Coronary artery (tissue), 2 donors: ENCODE data around the gene INPP5J.
"Not testable (repeated sequence)": the region's sequence is repeated elsewhere in the genome, so short reads cannot be mapped to it uniquely, and the experiment has no call there.

Source experiments
- DNase-seq: peaks from one replicate; pipeline ENCODE4 v3.0.0-alpha.2; 2017; ENCODE audit warnings: low spot score
- H3K27ac ChIP-seq, 2 donors: fragments of 200-600 bp; sonication (generic); one replicate each; pipeline ENCODE4 v1.5.1; 2016 to 2019
- H3K4me3 ChIP-seq: fragments of 200-600 bp; sonication (generic); 2 replicates; pipeline ENCODE4 v1.5.1; 2016; ENCODE audit warnings: mild to moderate bottlenecking, moderate library complexity
- CTCF ChIP-seq: fragments of 200-600 bp; sonication (generic); IDR thresholded peaks from one replicate; pipeline ENCODE4 v1.5.1; 2019; ENCODE audit warnings: antibody characterized with exemption

INPP5J gene

GRCh38 chr22:31105282-31105929, 17.4 kb upstream of the INPP5J start:
- DNase-seq: peak; percentile 73
- H3K4me3 ChIP-seq: peak overlapping the region; percentile 97
- H3K27ac ChIP-seq: peak overlapping the region; percentile 98 to 99
- no peak for TF ChIP-seq CTCF

- no peak for TF ChIP-seq CTCF
- peak overlapping the region; percentile 98 to 99 for H3K27ac ChIP-seq
- H3K4me3 ChIP-seq: peak overlapping the region; percentile 97
- peak; percentile 76 for DNase-seq
Measured at GRCh38 chr22:31106001-31106571, 16.7 kb upstream of the INPP5J start.

- H3K27ac ChIP-seq: peak overlapping the region; percentile 98 to 99
- no peak for TF ChIP-seq CTCF
- peak; percentile 84 for DNase-seq
- H3K4me3 ChIP-seq: peak overlapping the region; percentile 97
Measured at GRCh38 chr22:31106731-31107177, 16.0 kb upstream of the INPP5J start.

- Histone ChIP-seq H3K27ac (peak within 1 kb of the TSS; percentile 98 to 99), H3K4me3 (peak within 1 kb of the TSS; percentile 97)
- peak; percentile 91 for TF ChIP-seq CTCF
- peak; percentile 99 for DNase-seq
Measured at GRCh38 chr22:31107178-31107893, 15.4 kb upstream of the INPP5J start, which contains the start of gene SELENOM. TSS of gene SELENOM (minus strand) at chr22:31107568. CDS start at chr22:31107505, 63 bp downstream.

- H3K4me3 ChIP-seq: peak overlapping the region; percentile 97
Measured at GRCh38 chr22:31107894-31108218, 14.9 kb upstream of the INPP5J start.

GRCh38 chr22:31112547-31113091, 10.1 kb upstream of the INPP5J start:
- not testable (repeated sequence) for DNase-seq, H3K4me3 ChIP-seq, H3K27ac ChIP-seq

More at GRCh38 chr22:31107894-31108218, 14.9 kb upstream of the INPP5J start:
- no peak for DNase-seq
- H3K27ac ChIP-seq: peak overlapping the region; percentile 59 to 87
- no peak for TF ChIP-seq CTCF

GRCh38 chr22:31118046-31118820, 4.5 kb upstream of the INPP5J start:
- no peak overlapping the region for H3K27ac ChIP-seq
- DNase-seq: no peak
- no peak overlapping the region for H3K4me3 ChIP-seq
- no peak for TF ChIP-seq CTCF
